GM12892 (cell line): ENCODE measurements around the gene EIF3F.

Experiments
- POLR2A ChIP-seq: IDR thresholded peaks from 2 replicates; pipeline ENCODE4 v1.6.1; 2011; ENCODE audit warnings: low read depth, low read length, control low read depth
- POLR2AphosphoS5 ChIP-seq: IDR thresholded peaks from 2 replicates; pipeline ENCODE4 v1.6.1; 2011; ENCODE audit warnings: low read depth, low read length, control low read depth

DNA sequence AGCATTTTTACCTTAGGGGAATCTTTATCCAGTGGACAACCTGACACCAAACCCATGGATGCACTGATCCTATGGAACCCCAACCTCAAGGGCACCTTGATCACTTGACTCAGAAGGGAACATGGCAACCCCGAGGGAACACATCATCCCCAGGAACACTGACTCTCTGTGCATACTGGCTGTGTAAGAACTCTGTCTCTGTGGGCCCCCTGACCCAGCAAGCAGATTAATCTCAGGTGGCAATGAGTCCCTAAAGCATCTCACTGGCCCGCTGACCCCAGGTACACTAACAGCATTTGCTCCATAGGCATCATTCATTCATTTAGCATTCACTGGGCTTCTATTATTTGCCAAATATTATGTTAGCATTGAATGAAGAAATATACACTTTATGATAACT is 16.9 kb downstream of the EIF3F start:
- TF ChIP-seq POLR2A (no peak), POLR2AphosphoS5 (no peak)
